KBM-7 (cell line): ENCODE measurements around the gene ZFYVE28.

Source experiments
- DNase-seq: peaks from one replicate; pipeline ENCODE4 v3.0.0-alpha.2; 2015
- in situ Hi-C: fragments of 300-500 bp; cut with MboI; formaldehyde crosslinking; loops from 2 replicates; pipeline ENCODE4 v1.14.3; 2020; ENCODE audit warnings: low sequenced_read_pairs, low pct_unique_long_range_greater_than_20kb, mixed read lengths

The ZFYVE28 gene

DNA sequence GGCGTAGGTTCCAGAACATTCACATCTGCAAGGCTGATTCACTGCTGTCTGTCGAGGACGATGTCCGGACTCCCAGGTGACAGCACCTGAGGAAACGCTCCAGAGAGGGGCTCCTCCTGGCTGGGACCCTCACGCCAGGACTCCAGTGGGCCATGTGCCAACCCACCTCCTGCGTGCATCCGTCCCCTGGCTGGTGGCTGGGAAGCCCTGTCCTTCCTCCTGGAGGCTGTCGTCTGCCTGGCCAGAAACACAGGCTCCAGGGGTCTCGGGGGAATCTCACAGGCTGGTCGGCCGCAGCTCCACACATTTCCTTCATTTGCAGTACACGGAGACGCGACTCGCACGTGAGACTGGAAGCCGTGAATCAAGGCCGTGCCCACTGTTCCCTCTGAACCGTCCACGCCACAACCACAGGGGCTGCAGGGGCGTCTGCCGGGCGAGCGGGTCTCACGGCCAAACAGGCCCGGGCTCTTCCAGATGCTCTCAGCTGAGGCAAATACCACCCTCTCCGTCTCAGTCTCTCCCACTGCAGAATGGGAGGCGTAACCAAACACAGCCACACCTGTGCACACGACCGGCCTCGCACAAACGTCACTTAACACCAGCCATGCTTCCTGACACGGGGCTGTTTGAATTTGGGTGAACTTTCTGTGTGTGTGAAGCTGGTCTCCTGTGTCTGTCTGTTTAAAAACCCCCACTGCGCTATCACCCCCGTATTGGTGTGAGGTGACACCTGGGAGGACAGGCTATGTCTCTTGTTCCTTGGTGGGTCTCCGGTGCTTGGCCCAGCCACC is 117.8 kb downstream of the ZFYVE28 start:
- no peak for DNase-seq
- in situ Hi-C loops, result no loop called here

DNA sequence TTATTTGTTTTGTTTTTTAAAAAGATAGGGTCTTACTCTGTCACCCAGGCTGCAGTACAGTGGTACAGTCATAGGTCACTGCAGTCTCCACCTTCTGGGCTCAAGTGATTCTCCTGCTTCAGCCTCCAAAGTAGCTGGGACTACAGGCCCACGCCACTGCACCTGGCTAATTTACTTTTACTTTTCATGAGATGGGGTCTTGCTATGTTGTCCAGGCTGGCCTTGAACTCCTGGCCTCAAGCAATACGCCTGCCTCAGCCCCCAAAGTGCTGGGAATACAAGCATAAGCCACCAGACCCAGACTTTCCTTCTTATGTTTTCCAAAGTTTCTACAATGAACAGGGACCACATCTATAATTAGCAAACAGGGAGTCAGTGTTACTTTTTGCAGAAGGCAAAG is 118.7 kb downstream of the ZFYVE28 start:
- in situ Hi-C loops, result no loop called here
- no peak for DNase-seq

DNA sequence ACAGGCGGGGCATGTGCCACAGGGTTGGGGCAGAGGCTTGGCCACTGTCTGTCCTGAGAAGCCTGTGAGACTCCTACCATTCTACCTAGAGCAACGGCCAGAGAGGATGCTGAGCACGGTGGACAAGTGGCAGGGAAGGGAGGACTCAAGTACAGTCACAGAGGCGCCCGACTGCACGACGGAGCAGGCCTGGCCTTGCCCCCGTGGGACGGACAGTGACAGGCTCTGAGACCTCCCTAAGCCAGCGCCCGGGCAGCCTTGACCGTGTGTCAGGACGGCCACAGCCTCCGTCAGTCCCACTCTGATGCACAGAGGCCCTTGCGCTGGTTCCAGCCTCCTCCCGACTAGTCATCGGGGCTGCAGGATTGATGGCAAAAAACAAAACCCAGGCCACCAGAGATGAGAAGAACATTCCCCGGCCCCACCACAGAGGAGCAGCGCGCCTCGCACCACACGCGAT is 119.9 kb downstream of the ZFYVE28 start:
- in situ Hi-C loops, result no loop called here
- DNase-seq, result no peak

DNA sequence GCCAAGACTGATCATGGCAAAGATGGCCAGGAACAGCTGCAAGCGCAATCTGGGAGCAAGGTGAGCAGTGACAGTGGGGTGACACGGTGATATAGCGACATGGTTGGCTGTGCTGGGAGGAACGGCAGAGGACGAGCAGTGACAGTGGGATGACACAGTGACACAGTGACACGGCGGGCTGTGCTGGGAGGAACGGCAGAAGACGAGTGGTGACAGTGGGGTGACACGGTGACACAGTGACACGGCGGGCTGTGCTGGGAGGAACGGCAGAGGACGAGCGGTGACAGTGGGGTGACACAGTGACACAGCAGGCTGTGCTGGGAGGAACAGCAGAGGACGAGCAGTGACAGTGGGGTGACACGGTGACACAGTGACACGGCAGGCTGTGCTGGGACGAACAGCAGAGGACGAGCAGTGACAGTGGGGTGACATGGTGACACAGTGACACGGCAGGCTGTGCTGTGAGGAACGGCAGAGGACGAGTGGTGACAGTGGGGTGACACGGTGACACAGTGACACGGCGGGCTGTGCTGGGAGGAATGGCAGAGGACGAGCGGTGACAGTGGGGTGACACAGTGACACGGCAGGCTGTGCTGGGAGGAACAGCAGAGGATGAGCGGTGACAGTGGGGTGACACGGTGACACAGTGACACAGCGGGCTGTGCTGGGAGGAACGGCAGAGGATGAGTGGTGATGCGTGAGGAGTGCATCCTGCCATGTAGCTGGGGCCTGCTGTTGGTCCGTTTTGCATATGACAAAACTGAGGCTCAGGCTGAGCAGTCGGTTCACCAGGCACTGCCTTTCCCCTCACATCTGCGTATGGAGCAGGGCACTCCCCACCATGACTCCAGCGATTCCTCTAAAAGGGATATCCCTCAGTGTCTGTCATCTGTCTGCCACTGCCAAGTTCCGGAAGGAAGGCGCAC is 120.6 kb downstream of the ZFYVE28 start:
- in situ Hi-C loops, result no loop called here
- no peak for DNase-seq

DNA sequence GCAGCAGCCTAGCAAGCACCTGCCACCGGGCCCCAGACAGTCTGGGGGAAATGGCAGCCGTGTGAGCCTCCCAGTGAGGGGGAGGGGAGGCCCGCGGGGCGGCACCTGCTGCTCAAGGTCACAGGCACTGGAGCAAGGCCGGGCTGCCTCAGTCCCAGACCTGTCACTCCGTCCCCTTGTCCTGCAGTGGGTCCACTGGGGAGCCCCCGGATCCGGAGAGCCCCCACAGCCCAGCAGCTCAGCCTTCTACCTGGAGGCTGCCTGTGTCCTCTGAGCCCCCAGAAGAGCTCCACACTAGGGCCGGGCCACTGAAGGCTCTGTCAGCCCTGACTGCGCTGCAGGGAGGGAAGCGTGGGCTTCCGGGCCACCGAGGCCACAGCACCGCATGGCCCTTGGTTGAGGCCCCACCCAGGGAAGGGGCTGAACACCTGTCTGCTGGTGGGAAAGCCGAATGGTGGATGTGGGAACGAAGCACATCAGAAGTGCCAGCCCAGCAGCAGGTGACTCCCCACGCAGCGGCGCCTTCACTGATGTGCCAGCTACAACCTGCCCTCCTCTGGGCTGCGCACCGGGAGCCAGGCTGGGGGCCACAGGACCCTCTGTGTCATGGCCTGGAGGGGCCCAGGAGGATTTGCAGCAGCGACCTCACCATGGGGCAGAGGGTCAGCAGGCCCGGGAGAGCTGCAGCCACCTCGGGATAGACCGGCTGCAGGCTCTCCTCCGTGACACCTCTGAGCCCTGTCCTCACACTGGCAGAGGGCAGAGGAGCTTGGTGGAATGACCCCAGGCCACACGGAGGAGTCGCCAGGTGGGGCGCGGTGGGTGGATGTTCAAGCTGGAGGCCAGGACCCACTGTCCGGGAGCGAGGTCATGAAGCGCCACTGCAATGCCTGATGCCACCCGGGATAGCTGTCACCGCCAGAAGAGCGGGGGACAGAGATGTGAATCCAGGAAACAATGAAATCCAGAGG is 121.5 kb downstream of the ZFYVE28 start:
- in situ Hi-C loops, result no loop called here
- DNase-seq, result no peak

DNA sequence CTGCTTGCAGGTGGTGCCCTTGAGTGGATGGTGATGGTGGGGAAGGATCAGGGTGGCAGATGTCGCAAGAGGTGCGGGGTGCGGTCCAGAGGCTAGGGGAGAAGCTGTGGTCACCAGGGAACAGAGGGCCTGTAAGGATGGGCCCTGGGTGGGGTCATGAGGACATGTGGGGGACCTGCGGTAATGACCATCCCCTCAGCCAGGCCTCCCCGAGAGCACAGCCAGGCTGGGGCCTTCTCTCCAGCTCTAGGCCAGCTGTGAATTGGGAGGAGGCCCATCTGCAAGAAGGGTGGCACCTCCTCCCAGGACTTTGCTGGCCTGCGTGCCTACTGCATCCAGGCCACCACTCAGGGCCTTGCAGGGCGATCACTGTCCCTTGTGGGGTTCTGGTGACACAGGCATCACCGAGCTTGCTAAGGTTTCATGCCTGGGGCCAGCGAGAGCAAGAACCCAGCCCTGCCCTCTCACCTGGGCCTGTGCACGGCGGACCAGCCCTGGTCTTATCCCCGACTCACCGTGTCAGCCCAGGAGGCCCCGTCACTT is 122.5 kb downstream of the ZFYVE28 start:
- no peak for DNase-seq
- in situ Hi-C loops, result no loop called here

DNA sequence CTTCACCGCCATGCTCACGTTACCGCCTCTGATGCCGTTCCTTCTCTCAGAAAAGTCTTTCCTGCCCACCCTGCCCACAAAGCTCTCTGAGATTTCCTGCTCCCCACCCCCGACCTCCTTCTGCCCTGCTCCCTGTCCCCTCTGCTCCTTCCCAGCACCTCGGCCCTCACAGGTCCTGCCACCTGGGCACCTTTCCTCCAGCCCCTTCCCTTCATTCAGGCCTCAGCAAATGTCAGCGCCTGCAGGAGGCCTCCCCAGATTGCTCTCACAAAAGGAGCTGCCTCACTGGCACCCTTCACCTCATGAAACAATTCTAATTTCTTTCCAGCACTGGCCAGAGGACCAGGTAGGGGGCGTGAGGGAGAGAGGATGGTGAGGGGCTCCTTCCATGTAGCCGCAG is 122.9 kb downstream of the ZFYVE28 start:
- in situ Hi-C loops, result no loop called here
- no peak for DNase-seq

DNA sequence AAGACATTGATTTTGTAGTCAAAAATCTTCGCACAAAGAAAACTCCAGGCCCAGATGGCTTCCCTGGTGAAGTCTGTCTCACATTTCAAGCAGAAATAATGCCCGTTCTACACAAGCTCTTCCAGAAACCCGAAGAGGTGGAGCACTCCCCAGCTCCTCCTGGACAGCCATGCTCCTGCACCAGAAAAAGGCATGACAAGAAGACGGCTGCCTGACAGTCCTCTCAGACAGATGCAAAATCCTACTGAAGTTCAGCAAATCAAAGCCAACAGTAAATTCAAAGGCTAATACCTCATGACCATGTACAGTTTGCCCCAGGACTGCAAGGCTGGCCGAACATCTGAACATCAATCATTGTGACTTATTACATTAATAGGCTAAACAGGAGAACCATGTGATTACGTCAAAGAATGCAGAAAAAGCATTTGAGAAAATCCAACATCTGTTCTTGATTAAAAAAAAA is 125.8 kb downstream of the ZFYVE28 start:
- in situ Hi-C loops, result no loop called here
- DNase-seq, result no peak

DNA sequence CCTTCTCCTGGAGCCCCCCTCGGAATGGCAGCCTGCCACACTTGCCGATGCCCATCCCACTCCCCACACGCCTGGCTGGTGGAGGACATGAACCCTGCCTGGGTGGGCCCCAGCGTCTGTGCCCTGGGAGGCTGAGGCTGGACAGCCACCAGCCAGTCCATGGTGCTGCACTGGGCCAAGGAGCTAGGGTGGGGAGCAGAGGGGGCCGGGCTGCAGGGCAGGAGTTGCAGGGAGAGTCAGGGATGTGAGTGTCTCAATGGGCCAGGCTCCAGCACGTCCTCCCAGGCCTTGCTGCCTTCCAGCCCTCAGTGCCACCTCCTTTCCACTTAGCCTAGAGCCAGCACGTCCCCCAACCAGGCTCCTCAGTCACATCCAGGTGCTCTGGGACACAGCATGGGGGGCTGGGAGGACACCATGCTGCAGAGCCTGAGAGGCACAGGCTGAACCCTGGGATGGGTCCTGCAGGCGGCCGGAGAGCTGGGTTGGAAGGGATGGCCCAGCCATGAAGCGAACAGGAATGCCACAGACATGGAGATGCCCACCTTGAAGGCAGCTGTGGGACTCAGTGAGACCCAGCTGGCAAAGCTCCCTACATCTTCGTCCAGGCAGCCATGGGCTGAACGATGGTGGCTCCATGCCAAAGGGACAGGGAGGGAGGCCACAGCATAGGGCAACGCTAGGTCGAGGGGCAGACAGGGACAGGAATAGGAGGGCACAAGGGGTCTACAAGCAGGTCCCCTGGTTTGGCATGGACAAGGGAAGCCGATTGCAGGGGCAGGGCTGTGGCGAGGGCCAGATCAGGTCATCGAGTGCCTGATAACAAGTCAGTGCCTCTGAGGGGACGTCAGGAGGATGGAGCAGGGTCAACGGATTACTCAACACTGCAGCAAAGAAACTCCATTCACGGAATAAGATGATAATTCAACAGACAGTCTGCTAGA is 126.5 kb downstream of the ZFYVE28 start:
- in situ Hi-C loops, result no loop called here
- DNase-seq, result no peak

DNA sequence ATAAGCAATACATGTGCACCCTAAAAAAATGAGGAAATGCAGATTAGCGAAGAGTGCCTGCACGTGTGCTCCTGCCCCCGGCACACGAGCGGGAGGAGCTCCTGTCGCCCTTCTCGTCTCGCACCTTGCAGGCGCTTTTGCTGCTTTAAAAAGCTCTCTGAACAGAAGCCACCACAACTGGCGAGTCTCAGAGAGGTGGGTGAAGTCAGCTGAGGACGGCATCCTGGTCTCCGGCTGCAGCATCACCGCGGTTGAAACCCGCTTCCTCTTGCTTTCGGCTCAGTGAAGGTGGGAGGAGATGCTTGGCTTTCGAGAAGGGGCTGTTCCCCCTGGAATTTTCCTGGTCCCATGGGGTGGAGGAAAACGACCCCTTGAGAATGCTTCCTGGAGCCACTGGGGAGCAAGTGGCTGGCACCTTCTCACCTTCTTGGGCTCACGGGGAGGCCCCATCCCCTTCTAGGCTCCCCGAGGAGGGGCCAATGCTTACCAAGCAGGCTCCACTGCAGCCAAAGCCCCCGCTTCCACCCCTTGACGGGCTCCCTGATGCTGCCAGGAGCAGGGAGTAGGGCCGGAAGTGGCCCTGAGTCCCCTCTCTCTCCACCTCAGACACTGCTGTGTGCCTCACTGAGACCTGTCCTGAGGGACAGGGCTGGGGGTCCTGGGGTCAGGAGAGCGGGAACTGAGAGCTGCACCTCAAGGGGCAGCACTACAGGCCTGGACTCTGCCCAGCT is 127.3 kb downstream of the ZFYVE28 start:
- in situ Hi-C loops, result no loop called here
- DNase-seq, result peak; percentile 38

DNA sequence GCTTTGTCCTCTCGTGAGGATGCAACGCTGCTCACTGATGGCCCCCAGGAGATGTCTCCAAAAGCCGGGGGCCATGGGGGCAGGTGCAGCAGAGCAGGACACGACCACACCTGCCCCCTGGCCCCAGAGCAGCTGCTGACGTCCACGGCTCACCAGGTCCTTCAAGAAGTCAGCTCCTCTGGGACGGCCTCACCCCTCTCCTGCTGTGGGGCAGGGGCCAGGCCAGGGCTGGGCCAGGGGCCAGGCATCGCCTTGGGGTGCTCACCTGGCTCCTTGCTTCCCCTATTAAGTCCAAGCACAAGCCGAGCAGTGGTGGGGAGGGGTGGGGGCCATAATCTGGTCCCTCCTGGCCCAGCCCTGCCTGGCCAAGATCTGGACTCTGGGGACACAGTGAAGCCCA is 128.0 kb downstream of the ZFYVE28 start:
- DNase-seq, result no peak
- in situ Hi-C loops, result no loop called here

DNA sequence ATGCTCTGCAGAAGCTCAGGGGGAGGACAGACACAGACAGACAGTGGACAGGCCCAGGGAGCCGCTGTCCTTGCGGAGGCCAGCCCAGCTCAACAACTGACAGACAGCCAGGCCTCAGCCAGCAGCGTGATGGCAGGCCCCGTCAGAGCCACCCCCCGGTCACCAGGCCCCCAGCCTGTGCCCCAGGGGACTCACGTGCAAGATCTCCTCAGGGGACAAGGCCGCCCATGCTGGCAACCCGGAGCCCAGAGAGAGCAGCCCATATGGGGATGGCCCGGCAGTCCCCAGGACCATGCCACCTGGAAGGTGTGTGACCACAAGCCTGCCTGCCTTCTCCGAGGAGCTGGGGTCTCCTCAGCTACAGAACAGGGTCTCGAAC is 128.5 kb downstream of the ZFYVE28 start:
- in situ Hi-C loops, result no loop called here
- DNase-seq, result no peak

DNA sequence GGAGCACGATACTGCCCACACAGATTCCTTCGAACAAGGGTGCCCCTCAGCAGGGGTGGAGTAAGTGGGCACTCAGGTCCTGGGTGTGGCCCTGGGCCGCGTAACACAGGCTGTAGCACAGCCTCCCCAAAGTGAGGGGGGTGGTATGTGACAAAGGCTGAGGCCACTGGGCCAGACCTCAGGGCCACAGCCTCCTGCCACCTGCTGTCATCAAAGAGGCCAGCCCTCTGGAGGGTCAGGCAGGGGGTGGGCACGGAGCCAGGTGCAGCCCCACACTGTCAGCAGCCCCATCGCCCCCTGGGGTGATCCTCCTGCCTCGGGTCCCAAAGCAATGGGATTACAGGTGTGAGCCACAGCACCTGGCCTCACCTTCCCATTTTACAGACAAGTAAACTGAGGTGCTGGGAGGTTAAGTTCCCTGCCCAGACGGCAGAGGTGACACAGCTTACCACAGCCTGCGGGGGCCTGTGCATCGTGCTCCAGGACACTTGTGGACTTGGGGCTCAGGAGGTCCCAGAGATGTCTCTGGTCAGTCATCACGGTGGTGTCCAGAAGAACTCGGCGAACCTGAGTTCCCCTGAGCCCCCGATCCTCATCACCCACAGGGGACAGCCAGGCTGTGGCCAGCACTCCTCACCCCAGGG is 129.0 kb downstream of the ZFYVE28 start:
- DNase-seq, result no peak
- in situ Hi-C loops, result no loop called here

DNA sequence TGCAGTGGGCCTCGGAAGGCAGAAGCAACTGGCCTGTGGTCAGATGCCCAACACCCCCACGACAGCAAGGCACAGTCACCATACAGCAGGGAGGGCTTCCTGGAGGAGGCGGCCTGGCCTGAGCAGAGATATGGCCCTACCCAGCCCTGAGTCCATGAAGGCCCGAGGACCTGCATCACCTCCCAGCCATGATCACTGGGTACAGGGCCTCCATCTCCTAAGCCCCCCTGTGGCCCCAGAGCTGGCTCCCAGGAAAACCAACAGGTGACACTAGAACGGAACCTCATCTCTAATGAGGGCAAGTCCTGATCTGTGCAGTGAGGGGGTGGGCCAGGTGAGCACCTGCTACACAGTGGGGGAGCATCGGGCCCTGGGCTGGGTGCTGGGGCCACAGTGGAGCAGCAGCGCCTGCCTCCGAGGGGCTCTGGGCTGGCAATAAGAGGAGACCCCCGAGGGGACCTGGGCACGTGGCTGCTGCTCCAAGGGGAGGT is 130.3 kb downstream of the ZFYVE28 start:
- DNase-seq, result no peak
- in situ Hi-C loops, result no loop called here

DNA sequence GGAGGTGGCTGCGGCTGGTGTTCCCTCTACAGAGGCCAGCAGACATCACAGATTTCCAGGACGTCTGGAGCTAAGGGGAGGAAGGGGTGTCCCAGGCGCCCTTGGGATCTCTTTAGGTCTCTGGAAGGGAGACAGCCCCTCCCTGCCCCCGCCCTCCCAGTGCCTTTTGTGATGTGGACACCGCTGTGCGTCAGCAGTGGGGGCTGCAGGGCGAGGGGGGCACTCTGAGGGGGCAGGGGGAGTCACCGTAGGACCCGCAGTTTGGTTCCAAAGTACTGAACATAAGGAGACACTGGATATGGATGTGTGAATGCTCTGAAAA is 130.9 kb downstream of the ZFYVE28 start:
- in situ Hi-C loops, result no loop called here
- no peak for DNase-seq

DNA sequence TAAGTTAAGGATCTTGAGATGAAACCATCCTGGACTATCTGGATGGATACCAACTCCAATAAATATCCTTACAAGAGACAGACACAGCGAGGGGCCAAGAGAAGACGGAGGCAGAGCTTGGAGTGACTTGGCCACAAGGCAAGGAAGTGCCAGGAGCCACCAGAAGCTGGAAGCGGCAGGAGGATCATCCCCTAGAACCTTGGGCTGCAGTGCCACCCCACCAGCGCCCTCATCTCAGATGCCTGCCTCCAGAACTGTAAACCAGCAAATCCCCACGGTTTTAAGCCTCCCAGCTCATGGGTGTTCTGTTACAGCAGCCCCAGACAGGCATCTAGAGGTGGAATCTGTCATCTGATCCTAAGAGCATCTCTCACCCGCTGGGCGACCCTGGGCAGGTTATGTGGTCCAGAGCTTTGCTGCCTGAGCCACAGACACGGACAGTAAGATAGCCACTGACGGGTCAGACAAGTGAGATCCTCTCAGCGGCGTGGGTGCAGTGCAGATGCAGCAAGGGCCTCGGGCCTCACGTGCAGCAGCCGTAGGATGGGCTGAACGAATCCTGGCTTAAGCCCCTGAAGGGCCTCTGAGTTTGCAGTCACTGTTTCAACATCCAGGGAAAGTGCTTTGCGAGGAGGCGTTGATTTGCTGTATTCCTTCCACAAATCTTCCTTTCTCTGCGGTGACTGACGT is 131.4 kb downstream of the ZFYVE28 start:
- in situ Hi-C loops, result no loop called here
- DNase-seq, result no peak
